Stimulated activated CD8-positive, alpha-beta memory T cell treated with anti-CD3 and anti-CD28 coated beads, Interleukin-12 subunit alpha, Interleukin-12 subunit beta, amount 100 ng/mL, for 4 hours (primary cell): ENCODE measurements around the gene CERS6.
"Not testable (repeated sequence)": the region's sequence is repeated elsewhere in the genome, so short reads cannot be mapped to it uniquely, and the experiment has no call there.

Experiments used
- DNase-seq: peaks from one replicate; pipeline ENCODE4 v3.0.0-alpha.2; 2020; ENCODE audit warnings: low read depth

The CERS6 gene, protein sequence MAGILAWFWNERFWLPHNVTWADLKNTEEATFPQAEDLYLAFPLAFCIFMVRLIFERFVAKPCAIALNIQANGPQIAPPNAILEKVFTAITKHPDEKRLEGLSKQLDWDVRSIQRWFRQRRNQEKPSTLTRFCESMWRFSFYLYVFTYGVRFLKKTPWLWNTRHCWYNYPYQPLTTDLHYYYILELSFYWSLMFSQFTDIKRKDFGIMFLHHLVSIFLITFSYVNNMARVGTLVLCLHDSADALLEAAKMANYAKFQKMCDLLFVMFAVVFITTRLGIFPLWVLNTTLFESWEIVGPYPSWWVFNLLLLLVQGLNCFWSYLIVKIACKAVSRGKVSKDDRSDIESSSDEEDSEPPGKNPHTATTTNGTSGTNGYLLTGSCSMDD

DNA sequence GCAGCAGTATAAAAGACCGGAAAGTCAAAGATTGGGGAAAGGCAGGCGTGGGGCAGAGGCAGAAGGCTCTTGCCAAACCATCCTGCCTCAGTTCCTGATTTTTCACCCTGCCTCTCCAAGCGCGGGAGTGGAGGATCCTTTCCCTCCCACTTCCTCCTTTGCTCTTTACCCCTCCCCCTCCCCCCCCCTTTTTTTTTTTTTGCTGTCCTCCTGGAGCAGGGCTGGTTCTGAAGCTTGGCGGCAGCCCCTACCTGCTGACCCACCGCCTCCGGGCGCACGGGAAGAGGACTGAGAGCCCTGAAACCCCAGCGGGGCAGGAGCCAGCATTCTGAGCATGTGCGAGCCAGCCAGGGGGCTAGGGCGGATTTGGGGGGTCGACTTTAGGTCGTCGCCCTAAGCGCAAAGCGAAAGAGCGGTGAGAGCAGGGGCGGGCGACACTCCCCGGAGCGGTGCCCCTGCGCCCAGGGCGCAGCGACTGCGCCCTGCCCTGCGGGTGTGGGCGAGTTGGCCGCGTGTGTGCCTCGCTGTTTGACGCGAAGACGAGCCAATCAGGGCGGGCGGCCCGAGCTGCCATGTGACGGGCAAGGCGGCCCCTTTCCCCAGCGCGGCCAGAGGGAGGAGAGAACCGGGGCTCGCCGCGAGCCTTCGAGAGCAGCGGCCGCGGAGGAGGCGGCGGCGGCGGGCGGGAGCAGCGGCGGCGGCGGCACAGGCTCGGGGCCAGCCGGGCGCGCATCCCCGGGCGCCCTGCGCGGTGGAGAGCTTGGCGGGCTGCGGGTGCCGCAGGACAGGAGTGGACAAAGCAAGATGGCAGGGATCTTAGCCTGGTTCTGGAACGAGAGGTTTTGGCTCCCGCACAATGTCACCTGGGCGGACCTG, at the start of gene CERS6:
Gene CERS6 (plus strand): TSS at position 628 of the 876 bp plus-strand sequence. CDS start 177 bp downstream, at position 805.
- peak; percentile 77 for DNase-seq

DNA sequence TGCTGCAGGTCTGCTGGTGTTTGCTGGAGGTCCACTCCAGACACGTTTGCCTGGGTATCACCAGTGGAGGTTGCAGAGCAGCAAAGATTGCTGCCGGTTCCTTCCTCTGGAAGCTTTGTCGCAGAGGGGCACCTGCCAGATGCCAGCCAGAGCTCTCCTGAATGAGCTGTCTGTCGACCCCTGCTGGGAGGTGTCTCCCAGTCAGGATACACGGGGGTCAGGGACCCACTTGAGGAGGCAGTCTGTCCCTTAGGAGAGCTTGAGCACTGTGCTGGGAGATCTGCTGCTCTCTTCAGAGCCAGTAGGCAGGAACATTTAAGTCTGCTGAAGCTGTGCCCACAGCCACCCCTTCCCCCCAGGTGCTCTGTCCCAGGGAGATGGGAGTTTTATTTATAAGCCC, 43.8 kb upstream of the CERS6 start:
- not testable (repeated sequence) for DNase-seq

DNA sequence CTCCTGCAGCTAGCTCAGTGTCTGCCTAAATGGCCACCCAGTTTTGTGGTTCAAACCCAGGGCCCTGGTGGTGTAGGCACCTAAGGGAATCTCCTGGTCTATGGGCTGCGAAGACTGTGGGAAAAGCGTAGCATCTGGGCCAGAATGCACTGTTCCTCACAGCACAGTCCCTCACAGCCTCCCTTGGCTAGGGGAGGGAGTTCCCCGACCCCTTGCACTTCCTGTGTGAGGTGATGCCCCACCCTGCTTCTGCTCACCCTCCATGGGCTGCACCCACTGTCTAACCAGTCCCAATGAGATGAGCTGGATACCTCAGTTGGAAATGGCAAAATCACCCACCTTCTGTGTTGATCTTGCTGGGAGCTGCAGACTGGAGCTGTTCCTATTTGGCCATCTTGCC, 43.0 kb upstream of the CERS6 start:
- not testable (repeated sequence) for DNase-seq

DNA sequence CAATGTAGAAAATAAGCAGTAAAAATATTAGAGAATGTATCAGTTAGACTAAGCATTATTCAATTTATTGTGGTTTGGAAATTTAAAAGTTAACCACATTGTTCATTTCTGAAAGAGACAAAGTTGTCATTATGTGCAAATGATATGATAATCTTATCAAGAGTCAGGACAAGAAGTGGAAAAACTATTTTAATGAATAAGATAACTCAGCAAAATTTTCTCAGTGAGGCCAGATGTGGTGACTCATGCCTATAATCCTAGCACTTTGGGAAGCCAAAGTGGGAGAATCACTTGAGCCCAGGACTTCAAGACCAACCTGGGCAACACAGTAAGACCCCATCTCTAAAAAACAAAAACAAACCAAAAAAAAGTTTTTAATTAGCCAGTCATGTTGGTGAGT, 39.5 kb upstream of the CERS6 start:
- no peak for DNase-seq

DNA sequence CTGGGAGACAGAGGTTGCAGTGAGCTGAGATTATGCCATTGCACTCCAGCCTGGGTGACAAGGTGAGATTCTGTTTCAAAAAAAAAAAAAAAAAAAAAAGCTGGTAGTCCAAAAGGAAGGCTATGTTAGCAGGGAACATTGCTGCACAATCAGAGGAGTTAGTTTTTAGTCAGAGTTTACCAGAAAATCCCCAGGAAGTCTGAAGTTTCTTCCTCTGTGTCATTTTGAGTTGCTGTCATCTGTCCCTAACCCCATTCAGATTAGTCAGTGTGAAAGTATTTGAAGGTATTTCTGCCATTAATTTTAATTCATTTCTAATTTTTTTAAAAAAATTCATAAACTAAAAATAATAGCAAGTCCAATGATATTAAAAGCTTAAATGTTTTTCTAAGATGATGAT, 33.5 kb upstream of the CERS6 start:
- no peak for DNase-seq

DNA sequence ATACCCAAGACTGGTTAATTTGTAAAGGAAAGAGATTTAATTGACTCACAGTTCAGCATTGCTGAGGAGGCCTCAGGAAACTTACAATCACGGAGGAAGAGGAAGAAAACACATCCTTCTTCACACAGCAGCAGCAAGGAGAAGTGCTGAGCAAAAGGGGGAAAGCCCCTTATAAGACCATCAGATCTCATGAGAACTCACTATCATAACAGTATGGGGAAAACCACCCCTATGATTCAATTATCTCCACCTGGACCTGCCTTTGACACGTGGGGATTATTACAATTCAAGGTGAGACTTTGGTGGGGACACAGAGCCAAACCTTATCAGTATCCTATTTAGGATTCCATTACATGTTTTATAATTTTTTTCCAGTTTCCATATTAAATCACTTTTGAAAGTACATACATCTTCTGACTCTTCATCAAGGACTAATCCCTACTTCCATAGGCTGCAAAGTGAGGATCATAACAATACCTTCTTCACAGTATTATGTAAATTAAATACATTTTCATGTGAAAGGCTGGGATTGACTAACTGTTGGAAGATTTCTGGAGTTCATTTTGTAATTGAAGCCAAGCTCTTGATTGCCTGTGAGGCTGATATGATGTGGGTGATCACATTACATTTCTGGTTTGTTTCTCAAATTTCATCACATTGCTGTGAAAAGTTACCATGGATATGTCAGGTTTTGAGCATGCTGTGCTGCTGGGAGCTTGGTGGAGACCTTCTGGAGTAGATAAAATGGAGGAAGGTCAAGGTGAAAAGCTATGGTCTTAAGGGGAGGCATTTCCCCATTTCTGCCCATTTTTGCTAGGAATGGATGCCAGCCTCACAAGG, 31.7 kb upstream of the CERS6 start:
- DNase-seq, result no peak

DNA sequence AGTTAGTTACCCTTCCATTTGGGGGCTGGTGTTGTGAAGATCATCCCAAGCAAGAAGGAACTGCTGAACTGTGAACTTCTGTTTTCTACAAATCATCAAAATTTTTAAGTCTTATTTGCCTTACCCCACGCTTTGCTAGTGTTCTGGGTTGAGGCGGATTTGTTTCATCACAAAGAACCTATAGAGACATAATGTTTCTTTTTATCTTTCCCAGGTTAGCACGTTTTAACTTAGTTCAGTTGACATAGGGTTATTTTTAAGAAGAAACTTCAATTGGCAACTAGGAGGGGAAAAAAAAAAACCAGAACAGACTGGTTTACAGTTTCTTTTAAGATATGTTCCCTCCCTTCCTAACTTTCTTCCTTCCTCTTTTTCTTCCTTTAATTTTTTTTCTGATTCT, 31.1 kb upstream of the CERS6 start:
- DNase-seq, result no peak

DNA sequence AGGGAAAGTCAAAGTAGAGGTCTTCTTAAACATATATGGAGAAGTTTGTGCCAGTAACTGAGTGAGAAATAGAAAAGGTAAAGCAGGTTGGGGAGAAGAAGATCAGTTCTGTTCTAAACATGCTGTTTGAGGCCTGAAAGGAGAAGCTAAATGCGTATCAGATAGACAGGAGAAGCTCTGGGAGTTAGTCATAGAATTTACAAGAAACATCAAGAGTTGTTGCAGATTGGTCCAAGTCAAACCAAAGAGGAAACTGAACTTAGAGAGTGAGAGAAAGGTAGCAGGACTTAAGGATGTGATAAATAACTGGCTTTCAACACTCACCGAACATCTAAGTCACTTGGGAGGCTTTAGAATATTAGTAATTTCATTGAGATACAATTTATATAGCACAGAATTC, 29.2 kb upstream of the CERS6 start:
- no peak for DNase-seq

DNA sequence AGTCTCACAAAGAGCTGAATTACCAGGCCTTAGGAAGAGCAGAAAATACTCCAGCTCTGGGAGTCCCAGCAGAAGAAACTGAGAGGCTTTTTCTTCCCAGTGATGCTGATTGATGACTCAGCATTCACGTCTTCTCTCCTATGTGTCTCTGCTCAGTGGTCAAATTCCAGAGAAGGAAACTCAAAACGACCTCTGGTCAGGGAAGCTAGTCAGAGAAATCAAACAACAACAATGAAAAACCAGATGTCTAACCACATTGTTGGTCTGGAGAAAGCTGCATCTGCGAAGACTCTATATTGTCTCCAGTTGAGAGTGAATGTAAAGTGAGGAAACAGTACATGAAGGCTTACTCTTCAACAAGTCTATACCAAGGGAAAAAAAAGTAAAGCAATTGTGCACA, 28.6 kb upstream of the CERS6 start:
- no peak for DNase-seq

DNA sequence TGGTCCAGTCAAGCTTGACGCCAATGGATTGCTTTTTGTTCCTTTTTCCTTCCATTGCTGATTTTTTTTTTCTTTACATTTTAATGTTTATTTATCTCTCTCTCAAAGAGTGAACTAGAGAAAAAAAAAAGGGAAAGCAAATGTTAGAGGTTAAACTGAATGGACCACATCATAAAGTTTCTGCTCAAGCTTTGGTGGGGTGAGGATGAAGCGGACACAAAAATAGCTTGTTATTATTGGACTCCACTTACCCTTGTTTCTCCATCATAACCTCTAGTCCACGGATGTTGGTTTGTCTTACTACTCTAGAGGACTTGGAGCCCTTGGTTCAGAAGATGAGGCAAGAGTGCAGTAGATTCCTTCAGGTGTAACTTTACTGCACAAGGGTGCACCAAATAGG, 27.6 kb upstream of the CERS6 start:
- DNase-seq, result no peak

DNA sequence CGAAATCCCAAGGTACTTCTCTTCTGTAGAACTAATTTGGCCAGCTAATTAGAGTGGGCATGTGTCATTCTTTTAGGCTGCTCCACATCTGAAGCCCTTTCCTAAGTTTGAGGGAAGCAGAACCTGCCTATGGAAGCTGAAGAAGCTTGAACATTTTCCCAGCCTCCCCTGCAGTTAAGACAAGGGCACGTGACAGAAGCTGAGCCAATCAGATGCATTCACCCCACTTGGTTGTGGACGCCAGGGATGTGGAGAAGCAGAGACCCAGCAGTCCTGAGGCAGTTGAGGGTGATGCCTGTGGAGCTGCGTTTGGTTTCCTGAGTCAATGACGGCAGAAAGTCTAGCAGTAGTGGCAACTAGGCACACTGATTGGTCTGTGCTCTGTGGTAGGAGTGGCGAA, 26.1 kb upstream of the CERS6 start:
- no peak for DNase-seq

DNA sequence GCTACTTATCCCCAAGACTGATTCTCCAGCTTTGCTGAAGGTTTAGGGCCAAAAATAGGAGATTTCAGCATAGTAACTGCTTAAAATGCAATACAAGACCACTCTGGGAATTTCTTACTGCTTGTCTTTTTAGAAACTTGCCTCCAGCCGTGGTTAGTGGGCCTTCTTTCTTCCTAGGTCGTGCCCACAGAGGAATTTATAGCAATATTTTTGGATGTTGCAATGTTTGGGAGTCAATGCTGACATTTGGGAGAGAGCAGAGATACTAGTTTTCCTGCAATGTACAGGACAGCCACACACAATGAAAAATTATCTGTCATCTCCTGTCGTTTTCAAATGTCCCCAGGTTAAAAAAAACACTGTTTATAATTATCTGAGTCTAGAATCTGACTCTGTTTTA, 25.6 kb upstream of the CERS6 start:
- no peak for DNase-seq

DNA sequence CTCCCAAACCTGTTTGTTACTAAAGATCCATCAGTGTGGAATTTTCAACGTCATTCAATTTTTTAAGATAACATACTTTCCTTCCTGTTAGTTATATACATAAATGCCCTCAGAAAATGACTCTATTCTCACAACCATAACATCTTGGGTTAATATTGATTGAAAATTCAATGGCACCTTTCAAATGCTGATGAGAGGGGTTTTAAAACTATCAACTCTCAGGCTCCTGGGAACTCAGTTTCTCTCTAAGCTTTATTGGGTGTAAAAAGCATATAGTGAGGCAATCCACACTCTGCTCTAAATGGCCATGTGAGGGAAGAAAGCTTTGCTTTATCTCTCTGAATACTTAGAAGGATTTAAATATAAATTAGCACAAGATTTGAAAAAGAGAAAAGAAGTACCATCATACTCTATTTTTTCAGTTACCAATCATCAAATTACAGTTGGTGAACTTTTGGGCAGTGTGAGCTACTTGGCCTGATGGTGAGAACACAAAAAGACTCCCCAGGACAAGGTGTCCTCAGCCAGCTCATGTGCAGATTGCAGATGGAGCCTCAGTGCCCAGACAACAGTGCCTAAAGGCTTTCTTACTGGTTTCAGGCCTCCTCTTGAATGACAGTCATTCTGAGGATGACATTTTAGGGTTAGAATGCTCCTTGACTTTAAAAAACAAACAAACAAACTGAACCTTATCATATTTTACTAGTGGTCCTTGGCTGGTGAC, 24.6 kb upstream of the CERS6 start:
- no peak for DNase-seq

DNA sequence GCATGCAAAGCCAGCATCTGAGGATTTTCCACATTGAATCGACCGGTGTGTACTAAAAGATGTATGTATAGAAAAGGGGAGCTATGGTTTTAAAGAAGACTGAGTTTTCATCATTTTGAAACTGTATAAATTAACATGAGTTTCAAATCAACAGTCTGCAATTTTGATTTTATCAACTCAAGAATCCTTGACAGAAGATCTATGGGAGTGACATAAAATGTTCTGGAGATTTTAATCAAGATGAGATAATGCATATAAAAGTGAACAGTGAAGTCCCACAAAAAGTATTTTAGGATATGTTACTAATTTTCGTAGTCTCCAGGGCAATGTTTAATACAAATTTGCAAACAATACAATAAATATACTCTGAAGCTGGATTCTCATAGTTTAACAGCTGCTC, 24.0 kb upstream of the CERS6 start:
- DNase-seq, result no peak

DNA sequence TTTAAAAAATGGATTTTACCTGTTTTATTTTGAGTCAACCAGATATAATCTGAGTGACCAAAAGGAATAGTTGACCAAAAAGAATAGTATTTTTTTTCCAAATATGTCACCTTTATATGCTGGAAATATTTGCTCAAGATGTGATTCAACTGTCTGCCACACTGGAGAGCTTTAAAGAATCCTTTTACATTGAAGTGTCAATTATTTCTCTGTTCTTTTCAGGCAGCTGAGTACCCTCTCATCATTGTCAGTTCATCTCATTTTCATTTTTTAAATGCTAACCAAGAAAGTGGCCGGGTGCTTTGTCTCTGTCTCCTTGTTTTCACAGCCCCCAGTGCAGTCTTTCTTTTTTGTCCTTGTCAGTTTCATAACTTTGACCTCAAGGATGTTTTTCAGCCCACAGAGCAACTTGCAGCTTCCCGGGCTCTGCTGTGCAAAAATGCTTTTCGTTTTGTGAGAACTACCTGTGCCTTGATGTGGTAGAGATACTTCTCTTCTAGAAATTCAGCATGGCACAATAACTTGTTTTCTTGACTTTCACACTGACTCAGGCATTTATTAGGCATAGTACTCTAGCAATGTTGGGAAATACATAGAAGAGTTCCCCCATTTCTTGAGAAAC, 23.4 kb upstream of the CERS6 start:
- no peak for DNase-seq

DNA sequence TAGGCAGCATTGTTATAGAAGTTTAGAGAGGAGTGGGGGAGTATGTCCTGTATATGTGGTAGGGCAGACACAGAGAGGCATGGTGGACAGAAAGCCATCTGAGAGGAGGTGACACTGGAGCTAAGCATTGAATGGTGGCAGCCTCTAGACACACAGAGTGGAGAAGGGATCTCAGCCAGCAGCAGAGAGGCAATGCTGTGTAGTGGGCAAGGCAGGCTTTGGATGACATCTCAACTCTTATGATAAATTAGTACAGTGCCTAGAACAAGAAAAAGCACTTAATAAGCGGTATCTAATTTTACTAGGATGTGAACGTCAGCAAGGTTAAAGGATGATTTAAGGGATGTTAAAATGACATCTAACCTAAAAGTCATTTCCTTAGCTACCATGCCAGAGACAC, 22.5 kb upstream of the CERS6 start:
- DNase-seq, result no peak

DNA sequence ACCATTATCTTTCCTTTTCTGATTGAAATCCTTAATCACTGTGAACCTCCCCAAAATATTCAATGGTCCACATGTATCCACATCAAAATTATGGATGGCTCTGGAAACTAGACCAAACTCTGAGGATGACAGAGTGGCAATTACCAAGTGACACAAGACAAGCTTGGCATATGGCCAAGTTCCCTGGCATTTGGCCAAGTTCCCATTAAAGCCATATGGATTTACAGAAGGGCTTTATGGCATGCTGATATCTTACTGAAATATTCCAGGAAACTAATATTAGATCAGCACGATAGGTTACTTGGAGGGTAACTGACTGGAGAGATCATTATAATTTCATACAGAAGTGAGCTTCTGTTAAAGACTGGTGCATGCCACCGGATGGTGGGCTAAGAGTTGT, 21.9 kb upstream of the CERS6 start:
- DNase-seq, result no peak

DNA sequence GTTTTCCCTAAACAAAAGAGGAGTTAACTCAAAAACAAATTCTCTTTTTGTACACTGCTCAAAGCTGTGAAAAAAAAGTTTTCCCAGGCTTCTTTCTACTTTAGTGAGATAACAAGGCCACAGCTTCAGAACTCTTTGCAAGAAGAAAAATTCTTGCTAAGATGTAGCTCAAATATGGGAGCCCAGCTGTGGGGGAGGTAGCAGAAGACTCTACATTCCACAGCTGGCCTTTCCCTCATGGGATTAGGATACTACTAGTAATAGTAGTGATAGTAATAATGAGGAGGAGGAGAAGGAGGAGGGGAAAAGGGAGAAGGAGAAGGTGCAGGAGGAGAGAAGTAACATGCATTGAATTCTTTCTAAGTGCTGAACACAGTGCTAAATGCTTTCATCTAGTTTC, 19.2 kb upstream of the CERS6 start:
- no peak for DNase-seq

DNA sequence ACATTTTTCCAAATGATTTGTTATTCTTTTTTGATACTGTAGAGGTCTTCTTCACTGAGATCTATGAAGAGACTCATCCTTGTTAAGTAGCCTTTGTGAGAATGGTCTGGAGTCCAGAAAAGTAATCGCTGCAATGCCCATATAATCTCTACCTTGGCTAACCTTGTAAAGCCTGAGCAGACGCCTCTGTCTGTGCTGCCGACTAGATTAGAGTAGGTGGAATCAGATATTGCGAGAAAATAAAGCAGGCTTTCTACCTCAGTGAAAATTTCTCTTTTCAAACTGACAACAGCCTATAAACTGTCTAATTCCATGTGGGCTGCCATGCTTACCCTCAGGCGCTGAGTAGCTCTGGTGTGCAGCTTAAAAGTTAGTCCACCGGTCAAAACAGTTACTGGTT, 17.5 kb upstream of the CERS6 start:
- DNase-seq, result no peak

DNA sequence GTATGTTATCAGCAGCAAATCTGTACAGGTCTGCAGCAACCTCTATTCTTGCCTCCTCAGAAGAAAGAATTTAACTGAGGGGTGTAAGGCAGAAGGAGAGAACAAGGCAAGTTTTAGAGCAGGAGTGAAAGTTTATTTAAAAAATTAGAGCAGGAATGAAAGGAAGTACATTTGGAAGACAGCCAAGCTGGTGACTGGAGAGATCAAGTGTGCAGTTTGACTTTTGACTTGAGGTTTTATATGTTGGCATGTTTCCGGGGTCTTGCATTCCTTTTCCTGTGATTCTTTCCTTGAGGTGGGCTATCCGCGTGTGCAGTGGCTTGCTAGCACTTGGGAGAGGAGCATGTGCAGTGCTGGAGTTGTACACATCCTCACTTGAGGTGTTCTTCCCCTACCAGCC, 16.5 kb upstream of the CERS6 start:
- no peak for DNase-seq

DNA sequence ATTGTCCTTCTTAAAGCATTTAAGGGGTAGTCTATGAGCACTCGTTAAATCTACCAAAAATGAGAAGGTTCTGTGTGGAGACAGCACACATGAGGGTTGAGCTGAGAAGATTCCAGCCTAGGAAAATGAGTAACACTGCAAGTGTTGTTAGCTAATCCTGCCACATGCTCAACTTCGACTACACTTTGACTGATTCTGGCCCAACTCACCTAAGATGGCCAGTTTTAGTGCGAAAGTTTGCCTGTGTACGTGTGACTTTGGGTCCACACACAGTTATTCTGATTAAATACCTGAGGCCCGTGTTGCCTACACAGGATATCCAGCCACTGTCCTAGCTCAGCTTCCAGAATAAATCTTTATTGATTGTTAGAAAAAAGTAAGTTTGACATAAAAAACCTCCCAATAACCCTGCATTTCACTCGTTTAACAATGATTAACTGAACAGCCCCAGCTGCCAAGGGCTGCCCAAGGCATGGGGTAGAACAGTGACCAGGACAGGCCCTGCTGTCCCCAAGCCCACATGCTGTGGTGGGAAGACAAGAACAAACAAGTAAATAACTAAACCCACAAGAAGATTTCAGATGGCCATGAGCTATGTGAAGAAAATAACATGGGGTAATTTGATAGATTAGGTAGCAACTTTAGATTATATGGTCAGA, 14.7 kb upstream of the CERS6 start:
- DNase-seq, result no peak
